HG03469 (cell line): ENCODE measurements around the gene GABRE.
"Not testable (repeated sequence)": the region's sequence is repeated elsewhere in the genome, so short reads cannot be mapped to it uniquely, and the experiment has no call there.

Source experiments
- ATAC-seq: cut with Tn5 transposase; IDR thresholded peaks from one replicate; pipeline ENCODE4 v1.9.1; 2021; ENCODE audit warnings: mild to moderate bottlenecking, moderate library complexity, moderate number of reproducible peaks; ENCODE audit not compliant: unreplicated experiment

GABRE gene

GRCh38 chrX:151970661-151971060 lies 3.8 kb downstream of the GABRE start:
- no peak for ATAC-seq

- no peak for ATAC-seq
Measured at GRCh38 chrX:151970027-151970426, 4.4 kb downstream of the GABRE start.

DNA sequence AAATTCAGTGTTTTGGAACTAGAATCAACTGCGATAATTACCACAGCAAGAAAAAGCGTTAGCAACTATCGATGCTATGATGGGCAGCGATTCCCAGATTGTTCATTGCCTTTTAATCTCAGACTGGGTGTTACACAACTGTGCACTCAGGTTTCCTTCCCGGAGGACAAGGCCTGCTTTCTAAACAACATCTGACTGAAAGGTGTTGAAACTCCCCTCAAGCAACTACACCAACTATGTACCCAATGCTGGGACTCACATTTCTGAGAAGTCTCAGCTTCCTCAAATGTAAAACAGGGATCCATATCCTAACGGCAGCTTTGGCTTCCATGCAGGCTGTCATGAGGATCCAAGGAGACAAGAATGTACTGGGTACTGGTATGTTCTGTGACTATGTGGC lies 8.2 kb downstream of the GABRE start:
- ATAC-seq: no peak

DNA sequence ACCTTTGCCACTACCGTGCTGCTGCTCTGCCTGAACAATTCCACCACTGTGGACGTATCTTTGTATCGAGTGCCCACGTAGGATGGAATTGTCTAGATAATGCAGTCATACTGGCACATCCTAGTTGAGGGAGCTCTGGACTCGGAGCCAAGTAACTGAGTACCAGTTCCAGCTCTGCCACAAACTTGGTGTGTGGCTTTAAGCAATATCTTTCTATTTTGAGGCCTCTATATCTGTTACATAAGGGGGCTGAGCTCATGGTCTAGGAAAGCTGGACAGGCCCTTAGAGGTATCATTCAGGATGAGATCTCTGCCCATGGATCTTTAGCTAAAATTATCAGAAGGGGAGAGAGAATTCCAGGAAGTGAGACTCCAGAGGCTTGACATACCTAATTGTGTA lies 12.4 kb downstream of the GABRE start:
- ATAC-seq: no peak

DNA sequence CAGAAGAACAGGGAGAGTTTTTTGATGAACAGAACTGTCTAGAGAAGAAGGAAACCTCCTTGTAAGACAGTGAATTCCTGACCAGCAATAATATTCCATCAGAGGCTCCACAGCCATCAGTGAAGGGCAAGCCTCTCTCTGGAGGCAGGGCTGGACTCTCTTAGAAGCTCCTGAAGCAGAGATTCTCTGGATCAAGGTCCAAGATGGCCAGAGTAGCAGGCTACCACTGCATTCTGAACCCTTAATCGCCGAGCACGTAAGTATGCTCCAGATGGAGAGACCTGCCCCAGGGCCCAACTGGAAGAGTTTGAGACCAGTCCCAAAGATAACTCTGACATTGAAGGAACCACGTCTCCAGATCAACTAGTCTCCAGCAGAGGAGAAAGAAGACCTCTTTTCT lies 16.4 kb downstream of the GABRE start:
- no peak for ATAC-seq

DNA sequence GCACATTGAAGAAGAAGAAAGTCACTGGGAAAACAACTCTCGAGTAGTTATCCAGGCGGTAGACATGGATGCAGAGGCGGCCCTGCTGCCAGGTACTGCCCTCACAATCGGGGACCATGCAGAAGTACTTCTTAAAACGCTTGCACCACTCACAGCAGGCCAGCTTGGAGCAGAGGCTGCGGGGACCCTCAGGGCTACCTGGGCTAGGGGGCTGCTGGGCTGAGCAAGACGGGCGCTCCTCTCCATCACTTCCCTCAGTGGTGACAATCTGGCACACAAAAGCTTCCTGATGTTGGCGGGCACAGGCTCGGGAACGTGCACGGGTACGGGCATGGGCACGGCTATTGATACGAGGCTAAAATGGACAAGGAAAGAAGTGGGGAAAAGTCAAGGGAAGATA lies 19.7 kb downstream of the GABRE start:
- ATAC-seq: no peak

DNA sequence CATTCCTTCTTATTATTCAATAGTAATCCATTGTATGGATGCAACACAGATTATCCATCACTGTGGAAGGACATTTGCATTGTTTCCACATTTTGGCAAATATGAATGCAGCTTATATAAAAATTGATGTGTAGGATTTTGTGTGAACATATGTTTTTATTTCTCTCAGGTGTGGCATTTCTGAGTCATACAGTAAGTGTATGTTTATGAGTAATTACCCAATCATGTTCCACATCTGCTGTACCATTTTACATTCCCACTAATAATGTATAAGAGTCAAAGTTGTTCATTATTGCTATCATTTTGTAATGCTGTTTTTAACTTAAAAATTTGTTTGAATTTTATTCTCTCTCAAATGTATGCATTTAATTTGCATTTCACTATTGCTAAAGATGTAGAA lies 36.3 kb downstream of the GABRE start:
- no peak for ATAC-seq

DNA sequence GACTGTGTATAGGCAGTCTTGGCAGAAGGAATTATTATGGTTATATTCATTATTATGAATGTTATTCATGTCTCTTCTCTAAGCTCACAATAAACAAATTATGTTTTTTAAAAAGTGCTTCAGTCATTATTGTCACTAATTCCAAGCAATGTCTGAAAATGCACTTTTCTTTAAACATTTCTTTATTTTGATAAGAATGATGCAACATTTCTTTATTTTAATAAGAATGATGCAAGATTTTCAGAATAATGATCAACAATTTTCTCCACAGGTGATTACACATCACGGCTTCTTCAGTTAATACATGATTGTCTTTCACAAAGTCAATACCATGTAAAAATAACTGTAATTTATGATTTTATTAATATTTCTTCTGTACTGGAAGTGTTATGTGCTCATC lies 39.1 kb downstream of the GABRE start:
- no peak for ATAC-seq

DNA sequence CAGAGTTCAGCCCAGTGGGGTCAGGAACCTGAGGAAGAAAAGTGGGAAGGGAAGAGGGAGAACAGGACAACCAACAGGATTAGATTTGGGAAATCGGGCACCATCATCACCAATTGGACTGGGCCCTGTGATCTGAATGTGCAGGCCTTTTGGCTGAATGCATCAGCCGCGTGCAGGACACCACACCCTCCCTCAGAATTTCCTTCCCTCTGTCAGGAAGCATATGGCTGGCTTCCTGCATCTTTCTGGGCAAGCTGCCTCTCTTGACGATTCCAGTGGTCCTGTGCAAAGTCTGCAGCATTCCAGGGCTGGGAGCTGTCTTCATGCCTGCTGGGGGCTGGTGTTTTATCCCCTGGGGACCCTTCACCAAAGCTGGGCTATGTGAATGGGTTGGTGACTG lies 45.4 kb downstream of the GABRE start:
- ATAC-seq: no peak

- ATAC-seq: no peak
Measured at GRCh38 chrX:151923648-151924047, 50.8 kb downstream of the GABRE start.

DNA sequence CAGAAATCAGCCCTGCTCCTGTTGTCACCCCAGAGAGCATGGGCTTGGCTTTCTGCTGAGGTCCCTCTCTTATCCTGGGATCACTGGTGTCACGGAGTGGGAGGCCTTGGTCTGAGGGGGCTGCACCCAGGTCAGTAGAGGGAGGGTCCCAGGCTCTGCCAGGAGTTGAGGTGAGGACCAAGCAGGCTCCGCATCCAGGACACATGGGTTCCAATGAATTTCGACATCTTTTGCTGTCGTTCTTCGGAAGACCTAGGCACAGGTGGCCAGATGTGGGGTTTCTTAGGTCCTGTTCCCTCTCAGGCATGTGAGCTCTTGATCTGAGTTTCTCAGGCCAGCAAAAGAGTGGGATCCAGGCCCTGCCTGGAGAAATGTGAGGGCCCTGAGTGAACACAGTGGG lies 51.8 kb downstream of the GABRE start:
- ATAC-seq: no peak

GRCh38 chrX:151921866-151922265 lies 52.6 kb downstream of the GABRE start:
- ATAC-seq: no peak

DNA sequence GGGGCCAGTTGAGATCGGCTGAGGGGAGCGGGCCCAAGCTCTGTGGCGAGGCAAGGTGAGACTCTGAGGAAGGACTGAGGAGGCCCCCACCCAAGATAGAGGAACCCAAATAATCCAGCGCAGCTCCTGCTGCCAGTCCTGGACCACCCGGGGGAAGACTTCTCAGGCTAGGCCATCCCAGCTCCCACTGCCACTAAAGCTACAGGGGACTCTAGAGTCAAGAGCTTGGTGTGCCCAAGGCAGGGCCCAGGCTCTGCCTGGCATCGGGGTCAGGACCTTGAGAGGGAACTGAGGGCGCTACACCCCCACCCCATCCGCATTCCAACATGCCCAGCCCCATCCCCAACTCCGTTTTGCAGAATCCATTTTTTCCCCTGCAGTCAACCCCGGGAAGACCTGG lies 53.2 kb downstream of the GABRE start:
- no peak for ATAC-seq

DNA sequence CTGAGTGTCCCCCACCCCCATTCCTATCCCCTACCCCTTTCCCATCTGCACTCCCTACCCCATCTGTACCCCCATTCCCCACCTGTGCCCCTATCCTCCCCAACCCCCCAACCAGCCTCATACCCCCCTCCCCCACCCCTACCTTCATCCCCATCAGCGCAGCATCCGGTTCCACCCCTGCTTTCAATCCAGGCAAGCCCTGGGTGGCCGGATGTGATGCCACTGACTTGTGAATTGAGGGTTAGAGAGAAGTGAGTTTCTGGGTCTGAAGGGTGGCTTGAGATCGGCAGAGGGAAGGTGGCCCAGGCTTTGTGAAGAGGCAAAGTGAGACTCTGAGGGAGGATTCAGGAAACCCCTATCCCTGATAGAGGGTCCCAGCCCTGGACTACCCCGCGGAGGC lies 53.9 kb downstream of the GABRE start:
- no peak for ATAC-seq

DNA sequence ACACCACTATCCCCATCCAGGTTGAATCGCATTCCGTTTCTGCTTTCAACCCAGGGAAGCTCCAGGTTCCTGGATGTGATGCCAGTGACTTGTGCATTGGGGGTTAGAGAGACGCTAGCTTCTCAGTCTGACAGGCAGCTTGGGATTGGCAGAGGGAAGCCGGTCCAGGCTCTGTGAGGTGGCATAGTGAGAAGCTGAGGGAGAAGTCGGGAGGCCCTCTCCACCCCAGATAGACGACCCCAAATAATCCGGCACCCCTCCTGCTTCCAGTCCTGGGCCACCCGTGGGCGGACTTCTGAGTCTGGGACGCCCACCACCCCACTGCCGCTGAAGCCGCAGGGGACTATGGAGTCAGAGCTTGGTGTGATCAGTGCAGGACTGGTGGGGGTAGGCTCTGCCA lies 54.4 kb downstream of the GABRE start:
- no peak for ATAC-seq

DNA sequence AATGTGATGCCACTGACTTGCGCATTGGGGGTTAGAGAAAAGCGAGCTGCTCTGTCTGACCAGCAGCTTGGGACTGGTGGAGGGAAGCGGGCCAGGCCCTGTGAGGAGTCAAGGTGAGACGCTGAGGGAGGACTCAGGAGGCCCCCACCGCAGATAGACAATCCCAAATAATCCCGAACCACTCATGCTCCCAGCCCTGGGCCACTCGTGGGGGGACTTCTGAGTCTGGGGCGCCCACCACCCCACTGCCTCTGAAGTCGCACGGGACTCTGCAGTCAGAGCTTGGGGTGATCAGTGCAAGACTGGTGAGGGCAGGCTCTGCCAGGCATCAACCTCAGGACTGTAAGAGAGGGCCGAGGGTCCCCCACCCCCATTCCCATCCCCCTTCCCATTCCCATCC lies 54.9 kb downstream of the GABRE start:
- ATAC-seq: no peak

- ATAC-seq: not testable (repeated sequence)
Measured at GRCh38 chrX:151918736-151919135, 55.7 kb downstream of the GABRE start.

DNA sequence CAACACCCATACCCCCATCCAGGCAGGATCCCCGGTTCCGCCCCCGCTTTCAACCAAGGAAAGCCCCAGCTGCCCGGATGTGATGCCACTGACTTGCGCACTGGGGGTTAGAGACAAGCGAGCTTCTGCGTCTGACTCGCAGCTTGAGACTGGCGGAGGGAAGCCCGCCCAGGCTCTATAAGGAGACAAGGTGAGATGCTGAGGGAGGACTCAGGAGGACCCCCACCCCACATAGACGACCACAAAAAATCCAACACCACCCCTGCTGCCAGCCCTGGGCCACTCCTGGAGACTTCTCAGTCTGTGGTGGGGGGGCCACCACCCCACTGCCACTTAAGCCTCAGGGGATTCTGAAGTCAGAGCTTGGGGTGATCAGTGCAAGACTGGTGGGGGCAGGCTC lies 61.7 kb downstream of the GABRE start, which contains the start of gene MAGEA4:
Gene MAGEA4, plus strand, starts transcription at position 110 of the 400 bp plus-strand sequence. CDS start 10,776 bp downstream, outside the sequence.
- no peak for ATAC-seq

GRCh38 chrX:151912221-151912620 lies 62.3 kb downstream of the GABRE start:
- ATAC-seq: no peak

GRCh38 chrX:151904989-151905388 lies 69.5 kb downstream of the GABRE start:
- no peak for ATAC-seq
